Measurements from ENCODE around the gene DBH.
A peak's percentile ranks its signal among the peaks of the same experiment; 100 is the strongest.

Gene DBH

DNA sequence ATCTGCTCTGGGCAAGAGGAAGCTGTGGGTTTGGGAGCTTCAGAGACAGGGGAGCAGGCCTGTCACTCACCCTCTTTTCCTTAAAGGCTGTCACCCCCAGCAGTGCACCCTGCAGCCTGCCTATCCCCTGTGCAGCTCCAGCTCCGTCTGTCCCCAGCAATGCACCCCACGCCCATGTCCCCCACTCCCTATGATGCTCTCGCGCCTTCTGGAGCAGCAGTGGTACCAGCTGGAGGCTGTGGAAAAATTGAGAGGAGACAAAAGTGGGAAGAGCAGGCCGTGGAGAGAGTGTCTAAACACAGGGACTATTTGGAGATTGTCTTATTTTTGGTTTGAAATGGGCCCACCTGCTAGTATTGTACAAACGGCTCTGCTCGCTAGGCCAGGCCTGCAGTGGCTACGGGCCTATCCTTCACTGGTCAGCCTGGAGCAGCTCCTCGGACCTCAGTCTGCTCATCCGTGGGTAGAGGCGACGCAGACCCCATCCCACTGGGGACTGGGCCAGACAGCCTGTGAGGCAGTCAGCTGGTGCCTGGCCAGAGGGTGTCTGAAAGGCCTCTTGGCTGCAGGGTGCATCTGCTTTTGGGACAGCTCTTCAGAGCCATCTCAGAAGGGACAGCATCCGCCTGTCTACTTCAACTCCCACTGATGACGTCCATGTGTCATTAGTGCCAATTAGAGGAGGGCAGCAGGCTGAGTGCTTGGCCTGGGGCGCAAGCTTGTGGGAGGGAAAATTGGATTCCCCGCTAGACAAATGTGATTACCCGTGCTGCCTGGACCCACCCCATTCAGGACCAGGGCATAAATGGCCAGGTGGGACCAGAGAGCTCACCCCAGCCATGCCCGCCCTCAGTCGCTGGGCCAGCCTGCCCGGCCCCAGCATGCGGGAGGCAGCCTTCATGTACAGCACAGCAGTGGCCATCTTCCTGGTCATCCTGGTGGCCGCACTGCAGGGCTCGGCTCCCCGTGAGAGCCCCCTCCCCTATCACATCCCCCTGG is at the start of gene DBH:
DBH (plus strand) TSS at position 831 of the 999 bp plus-strand sequence; CDS start at position 840, 9 bp downstream.
- no peak for DNase-seq (ENCODE audit: low read depth in 2 of 2)

DNA sequence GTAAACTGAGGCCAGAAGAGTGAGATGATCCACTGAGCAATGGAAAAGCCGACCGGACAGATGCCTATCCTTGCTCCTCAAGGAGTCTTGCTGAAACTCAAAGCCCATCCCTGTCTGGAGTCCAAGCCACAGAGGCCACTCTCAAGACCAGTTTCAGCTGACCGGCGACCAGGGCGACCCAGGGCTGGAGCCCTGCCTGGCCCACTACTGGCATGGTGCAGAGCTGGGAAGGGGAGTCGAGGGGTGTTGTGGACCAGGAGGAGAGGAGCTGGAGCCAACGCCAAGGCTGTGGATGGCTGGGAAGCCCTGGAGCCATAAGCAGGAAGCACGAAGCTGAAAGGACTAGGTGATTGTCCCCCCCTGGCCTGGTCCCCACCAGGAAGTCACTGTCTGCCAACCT is 49.1 kb upstream of the DBH start:
- DNase-seq (ENCODE audit: low read depth in 2 of 2), result no peak

DNA sequence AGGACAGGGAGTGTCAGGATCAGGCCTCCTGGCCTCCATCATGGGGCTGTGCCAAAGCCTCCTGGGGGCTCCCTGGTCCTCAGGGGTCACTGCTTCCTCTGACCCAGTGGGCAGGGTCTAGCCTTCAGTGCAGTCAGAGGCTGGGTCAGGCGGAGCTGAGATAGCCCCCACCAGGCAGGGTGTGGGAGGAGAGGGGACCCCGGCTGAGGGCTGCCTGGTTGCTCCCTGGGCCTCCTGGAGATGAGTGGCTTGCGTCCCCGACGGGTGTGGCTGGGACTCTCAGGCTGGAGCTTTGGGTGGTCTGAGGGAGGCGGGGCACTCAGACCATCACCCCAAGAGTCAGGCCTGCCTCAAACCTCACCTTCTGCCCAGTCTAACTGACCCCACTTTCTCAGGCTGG is 48.7 kb upstream of the DBH start:
- DNase-seq (ENCODE audit: low read depth in 2 of 2), result no peak

DNA sequence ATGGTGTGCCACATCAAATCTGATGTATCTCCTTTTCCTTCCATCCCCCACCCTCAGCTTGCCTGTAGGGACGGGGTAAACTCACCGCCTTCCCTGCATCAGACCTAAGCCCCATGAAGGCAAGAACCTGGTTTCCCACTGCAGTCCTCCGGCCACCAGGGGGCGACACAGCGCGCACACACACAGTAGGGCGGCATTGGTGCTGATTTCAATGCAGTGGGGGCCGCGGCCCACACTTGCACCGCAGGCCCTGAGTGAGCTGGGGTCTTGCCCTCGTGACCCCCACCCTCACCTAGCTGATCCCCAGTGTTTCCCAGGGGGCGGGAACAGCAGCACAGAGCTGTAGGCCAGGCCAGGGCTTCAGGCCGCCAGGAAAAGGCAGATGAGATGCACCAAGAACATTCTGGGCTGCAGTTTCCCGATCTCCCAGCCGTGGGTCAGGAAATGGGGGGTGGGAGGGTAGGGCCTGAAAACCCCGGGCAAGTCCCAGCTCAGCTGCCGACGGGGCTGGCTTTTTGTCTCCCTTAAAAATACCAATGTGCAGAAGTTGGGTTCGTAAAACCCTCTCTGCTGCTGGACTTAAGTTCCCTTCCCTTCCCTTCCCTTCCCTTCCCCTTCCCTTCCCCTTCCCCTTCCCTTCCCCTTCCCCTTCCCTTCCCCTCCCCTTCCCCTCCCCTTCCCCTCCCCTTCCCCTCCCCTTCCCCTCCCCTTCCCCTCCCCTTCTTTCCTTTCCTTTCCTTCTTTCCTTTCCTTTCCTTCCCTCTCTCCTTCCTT is 46.5 kb upstream of the DBH start:
- peak; percentile 23 to 35 for DNase-seq (ENCODE audit: low read depth in 2 of 2)

DNA sequence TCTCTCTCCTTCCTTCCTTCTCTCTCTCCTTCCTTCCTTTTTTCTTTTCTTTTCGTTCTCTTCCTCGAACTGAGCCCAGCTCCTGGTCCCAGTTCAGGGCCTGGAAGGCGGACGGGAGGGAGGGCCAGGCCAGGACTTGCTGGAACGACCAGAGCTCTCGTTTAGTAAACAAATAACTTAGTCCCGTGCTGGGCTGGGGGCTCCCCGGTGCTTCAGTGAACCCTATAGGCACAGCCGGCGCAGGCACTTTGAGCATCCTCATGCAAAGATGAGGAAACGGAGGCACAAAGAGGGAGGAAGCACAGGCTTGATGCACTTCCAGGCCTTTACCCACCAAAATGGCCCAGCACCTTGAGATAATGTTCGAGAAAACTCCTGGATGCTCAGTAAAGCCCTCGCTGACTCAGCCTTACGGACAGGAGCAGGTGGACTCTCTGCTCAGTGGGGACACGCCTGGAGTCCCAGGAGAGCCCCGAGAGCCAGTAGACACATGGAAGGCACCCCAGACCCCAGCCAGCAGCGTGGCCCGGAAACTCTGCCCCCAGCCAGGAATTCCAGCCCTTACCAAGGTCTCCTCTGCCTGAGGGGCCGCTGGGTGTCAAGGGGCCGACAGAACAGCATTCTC is 45.8 kb upstream of the DBH start:
- DNase-seq (ENCODE audit: low read depth in 2 of 2), result no peak

DNA sequence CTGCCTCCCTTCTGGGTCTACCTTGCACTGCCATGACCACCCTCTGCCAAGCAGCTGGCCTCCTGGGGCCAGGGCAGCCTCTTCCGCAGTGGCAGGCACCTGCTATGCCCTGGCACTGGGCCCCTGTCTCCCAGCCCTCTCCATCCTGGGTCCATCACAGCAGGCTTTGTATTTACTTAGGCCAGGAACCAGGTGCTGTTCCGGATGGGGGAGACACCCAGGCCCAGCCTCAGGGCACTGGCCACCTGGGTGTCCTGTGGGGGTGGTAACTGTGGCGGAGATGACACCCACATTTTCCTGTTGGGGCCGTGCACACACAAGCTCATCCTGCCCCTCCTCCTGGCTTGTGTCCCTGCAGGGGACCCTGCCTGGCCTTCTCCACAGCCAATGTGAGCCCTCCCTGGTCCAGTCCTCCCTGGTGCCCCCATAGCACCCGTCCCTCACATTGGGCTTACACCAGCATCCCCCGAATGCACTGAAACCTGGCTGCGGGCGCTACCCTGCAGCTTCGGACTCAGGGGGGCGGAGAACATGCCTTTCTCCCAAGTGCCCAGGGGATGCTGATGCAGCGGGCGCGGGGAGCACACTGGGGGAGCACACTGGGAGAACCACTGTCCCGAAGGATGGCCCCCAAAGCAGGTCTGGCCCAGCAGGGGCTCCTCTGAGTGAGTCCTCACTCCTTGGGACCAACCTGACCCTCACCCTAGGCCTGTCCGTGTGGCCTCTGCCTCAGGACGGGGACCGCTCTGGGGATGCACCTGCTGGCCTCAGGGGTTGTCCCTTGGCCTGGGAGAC is 44.9 kb upstream of the DBH start:
- no peak for DNase-seq (ENCODE audit: low read depth in 2 of 2)

DNA sequence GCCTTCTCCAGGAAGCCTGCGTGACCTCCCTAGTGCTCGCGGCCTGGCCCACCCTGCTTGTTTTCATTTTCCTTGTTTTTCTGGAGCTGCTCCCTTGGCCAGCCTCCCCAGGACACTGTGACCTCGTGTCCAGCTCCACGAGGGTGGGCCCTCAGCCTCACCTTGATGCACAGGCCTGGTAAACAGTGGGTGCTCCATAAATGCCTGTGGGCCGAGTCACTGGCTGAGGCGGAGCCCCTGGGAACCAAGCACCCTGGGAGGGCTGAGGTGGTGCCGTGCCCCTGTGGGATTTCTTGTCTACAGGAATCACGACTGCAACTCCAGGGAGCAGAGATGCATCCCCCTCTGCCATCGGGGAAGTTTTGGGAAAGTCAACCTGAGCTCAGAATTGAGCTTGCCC is 44.2 kb upstream of the DBH start:
- no peak for DNase-seq (ENCODE audit: low read depth in 2 of 2)

DNA sequence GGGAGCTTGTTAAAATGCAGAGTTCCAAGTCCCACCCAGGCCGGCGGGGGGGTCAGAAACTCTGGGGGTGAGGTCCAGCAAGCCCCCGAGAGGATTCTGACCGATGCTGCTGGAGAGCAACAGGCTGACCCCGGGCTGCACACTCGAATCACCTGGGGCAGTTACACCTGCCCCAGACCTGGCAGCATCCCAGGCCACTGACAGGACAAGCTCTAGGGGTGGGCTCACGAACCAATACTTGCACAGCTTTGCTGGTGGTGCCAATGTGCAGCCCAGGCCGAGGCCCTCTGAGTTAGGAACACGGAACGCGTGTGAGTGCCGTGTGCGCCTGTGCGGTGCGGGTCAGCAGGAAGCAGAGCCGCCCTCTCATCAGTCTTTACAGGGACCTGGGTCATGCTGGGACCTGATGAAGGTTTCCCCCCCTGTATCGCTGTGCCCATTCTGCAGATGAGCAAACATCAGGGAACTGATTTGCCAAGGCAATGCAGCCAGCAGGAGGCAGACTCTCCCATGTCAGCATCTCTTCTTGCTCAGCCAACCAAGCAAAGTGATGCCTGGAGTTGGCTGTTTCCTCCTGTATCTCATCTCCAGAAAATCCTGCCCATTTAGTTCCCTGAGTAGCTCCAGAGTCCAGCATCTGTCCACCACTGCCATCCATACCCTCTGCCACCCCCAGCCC is 43.3 kb upstream of the DBH start:
- DNase-seq (ENCODE audit: low read depth in 2 of 2), result no peak

DNA sequence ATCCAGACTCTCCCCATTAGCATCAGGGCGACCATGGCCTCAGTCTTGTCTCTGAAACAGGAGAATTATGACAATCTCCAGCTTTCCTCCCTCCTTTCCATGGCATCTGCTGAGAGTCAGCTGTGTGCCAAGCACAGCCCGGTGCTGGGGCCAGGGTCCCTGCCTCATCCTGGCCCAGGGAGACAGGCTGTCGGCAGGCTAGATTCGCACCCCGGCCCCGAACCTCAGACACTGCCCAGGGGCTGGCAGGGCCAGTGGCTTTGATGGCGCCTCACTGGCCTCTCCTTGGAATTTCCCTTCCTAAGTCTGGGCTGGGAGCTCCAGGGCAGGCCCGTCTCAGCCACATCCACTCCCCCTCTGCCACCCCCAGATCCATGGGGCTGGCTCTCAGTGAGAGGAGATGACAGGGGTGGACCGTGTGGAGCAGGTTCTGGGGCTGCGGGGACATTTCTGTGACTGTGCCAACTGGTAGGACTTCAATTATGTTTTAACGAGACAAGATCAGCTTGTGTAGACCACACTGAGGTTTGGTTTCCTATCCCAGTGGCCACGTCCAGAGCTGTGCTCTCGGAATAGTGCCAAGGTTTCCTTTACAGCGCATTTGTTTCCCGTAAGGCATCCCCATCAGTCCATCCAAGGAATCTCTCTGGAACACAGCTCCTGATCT is 42.4 kb upstream of the DBH start:
- no peak for DNase-seq (ENCODE audit: low read depth in 2 of 2)

DNA sequence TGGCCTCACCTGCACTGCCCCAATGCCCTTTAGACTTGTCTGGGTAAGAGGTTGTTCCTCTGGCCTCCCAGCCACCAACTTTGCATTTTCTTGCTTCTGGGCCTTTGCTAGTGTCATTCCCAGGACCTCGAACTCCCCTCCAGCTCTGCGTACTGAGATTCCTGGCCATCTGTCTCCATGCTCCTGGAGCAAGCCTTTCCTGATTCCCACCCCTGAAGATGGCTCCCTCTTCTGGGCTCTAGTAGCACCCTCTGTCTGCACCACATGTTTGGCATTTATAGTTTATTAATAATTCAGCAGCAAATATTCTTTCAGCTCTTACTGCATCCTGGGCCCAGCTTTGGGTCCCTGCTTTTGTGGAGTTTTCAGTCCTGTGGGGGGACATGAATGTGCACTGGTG is 41.9 kb upstream of the DBH start:
- DNase-seq (ENCODE audit: low read depth in 2 of 2), result no peak

DNA sequence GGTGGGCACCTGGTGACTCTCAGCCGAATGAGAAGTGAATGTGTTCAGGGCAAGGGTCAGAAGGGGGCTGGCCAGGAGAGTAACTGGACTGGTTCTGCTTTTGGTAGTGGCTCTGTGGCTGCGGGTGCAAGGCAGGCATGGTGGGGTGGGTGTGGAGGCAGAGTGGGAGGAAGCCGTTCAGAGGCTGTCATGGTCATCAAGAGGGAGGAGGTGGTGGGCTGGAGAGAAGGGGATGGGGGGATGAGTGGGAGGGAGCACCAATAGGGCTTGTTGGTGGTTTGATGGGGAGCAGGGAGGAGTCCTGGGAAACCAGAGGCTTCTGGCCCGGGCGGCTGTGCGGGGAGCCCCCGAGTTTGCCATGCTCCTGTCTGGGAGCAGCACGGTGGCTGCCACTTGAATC is 40.3 kb upstream of the DBH start:
- DNase-seq (ENCODE audit: low read depth in 2 of 2), result no peak

DNA sequence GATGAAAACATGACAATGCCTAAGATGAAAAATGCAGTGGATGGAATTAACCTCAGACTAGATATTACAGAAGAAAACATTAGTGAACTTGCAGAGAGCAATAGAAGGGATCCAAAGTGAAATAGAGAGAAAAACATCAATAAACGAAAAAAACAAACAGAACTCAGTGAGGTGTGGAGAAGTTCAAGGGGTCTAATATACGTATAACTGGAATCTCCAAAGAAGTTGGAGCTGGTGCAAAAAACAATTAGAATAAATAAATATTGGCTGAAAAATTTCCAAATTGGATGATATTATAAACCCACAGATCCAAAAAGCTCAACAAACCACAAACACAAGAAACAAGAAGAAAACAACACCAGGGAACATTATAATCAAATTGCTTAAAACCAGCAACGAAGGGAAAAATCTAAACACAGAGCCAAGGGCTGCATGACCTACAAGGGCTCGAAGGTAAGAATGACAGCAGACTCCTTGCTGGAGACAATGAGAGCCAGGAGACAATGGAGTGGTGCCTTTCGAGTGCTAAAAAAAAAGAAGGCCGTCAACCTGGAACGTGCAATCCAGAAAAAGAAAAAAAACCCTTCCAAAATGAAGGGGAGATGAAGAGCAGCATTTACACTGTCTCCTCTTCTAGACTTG is 38.7 kb upstream of the DBH start:
- no peak for DNase-seq (ENCODE audit: low read depth in 2 of 2)

DNA sequence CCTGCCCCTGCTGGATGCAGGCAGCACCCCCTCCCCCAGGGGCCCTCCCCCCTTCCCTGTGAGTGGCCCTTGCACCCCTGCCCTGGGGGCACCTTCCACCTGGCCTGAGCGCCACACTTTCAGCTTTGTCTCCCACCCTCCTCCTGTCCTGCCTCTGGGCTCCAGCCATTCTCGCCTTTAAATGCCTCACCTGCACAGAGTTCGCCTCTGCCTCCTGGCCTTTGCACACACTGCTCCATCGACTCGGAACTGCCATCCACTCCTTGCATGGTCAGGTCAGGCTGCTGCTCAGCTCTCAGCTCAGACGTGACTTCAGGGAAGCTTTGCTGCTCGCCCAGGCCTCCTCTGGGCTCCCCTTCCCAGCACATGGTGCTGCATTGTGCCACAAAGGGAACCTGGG is 37.2 kb upstream of the DBH start:
- DNase-seq (ENCODE audit: low read depth in 2 of 2), result no peak

DNA sequence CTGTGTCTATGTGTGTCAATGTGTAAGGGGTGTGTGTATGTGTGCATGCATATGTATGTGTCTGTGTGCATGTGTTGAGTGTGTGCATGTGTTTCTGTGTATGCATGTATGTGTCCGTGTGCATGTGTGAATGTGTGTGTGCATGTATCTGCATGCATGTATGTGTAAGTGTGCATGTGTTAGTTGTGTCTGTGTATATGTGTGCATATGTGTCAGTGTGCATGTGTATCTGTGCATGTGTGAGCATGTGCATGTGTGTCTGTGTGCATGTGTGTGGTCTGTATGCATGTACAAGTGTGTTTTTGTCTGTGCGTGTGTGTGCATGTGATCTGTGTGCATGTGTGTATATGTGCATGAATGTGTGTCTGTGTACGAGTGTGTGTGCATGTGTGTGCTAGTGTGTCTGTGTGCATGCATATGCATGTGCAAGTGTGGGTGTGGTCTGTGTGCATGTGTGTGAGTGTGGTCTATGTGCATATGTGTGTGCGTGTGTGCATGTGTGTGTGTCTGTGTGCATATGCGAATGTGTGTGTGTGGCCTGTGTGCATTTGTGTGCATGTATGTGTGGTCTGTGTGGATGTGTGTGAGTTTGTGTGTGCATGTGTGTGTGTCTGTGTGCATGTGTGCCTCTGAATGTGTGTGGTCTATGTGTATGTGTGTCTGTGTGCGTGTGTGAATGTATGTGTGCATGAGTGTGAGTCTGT is 36.5 kb upstream of the DBH start:
- DNase-seq (ENCODE audit: low read depth in 2 of 2), result no peak

DNA sequence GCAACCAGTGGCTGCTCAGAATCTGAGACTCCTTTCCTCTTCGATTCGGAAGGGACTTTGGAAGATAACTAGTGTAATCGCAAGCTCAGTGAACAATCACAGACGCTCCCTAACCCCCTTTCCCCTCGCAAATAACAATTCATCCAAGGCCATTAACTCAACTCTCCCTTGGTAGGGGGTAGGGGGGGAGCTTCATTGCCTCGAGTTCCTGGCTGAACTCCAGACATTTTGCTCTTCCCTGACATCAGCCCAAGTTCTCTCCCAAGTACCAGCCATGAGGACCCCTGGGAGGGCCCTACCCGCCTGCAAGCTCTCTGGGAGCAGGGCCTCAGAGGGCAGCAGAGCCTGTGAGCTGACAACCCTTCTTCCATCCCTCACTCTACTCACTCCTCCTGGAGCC is 35.4 kb upstream of the DBH start:
- no peak for DNase-seq (ENCODE audit: low read depth in 2 of 2)

DNA sequence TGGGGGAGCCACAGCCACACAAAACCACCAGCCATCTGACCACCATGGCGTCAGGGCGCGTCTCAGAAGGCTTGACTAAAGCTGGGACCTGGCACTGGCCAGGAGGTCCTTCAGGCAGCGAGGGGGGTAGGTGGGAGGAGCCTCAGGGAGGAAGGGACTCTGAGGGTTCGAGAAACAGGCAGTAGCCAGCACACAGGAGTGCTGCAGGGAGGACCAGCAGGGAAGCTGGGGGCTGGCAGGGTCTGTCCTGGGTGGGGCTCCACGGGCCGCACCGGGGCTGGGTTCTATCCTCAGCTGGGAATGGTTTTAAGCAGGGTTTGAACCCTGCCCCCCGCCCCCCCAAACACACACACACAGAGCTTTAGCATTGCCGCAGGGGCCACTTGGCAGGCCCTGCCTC is 34.4 kb upstream of the DBH start:
- DNase-seq (ENCODE audit: low read depth in 2 of 2), result no peak

DNA sequence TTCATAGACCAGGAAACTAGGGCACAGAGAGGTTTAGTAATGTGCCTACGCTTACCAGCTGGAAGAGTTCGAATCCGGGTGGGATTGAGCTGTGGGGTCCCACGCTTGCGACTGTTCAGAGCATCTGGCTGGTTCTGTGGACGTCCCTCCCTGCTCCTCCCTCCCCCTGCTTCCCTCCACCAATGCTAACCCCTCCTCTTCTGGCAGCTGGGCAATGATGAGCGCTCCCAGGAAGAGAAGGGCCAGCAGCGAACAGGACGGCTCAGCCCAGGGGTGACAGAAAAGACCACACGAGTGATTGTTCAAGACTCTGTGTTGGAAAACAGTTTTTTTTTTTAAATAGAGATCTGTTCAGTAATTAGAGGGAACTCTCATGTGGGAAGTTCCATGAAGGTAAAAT is 33.9 kb upstream of the DBH start:
- DNase-seq (ENCODE audit: low read depth in 2 of 2), result no peak

DNA sequence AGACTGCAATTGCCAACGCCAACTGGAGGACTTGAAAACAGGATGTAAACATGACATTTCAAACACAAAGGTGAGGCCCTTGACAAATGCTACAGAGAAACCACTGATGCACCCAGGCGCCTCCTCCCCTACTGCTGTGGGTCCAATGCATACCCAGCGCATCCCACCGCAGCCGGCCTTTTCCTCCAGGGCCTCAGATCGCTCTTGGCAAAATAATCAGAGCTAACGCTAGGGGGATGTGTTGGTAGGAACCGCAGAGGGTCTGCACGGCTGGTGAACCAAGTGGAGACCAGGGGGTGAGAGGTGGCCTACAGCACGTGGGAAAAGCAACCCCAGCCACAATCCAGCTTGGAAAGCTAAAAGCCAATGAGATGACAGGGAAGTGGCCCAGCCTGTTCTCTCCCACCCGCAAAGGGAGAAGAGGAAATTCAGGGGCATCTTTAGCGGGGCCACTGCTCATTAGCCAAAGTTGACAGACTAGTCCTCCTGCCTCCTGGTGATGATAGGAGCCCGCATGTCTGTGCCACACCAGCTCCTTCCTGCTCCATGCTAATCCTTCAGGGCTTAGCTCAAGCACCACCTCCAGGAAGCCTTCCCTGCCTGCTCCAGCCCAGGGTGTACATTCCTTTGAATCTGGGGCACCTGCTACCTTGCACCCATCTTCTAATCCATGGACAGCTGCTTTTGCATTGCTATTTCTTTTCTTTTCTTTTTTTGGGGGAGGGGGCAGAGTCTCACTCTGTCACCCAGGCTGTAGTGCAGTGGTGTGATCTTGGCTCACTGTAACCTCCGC is 32.8 kb upstream of the DBH start:
- no peak for DNase-seq (ENCODE audit: low read depth in 2 of 2)

DNA sequence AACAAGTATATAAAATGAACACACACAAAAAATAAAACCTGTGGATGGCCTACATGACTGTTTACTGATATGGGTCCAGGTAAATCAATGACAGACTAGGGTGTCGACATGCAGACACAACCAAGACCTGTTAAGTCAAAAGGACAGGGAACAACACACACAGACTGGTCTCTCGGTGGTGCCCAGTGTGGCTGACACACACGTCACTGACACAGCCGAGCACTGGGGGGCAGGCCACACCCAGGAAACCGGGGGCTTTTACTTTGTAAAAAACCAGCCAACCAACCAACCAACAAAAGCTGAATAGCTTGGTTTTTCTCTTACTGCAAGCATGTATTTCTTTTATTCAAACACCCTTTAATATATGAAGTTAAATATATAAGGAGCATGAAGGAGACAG is 31.9 kb upstream of the DBH start:
- peak in 1 of 2 donors; percentile 15 for DNase-seq (ENCODE audit: low read depth in 2 of 2)

All from activated CD4-positive, alpha-beta T cell treated with anti-CD3 and anti-CD28 coated beads for 24 hours (primary cell).